AG04449 (cell line): ENCODE measurements around the gene ABHD11.
A peak's percentile ranks its signal among the peaks of the same experiment; 100 is the strongest.

Source experiments
- CTCF ChIA-PET: fragments of 350-600 bp; formaldehyde crosslinking; extraction: SDS; loops from one replicate; lab custom pipeline; 2021; ENCODE audit warnings: antibody characterized with exemption; lab: Yijun Ruan, JAX
- POLR2A ChIA-PET: fragments of 400-600, 350-600 bp; formaldehyde crosslinking; extraction: SDS; loops from one replicate; lab custom pipeline; 2020; ENCODE audit warnings: antibody characterized with exemption, inconsistent platforms; lab: Yijun Ruan, JAX
- DNase-seq: peaks from one replicate; pipeline ENCODE4 v3.0.0-alpha.2; 2010; ENCODE audit warnings: low read depth, low spot score
- H3K4me3 ChIP-seq: 2 replicates; pipeline ENCODE4 v1.5.1; 2011; ENCODE audit warnings: low read depth, mild to moderate bottlenecking, control low read depth, low read length
- TF ChIP-seq, protein P1 (sequence below): IDR thresholded peaks from one replicate; pipeline ENCODE4 v1.5.1; 2011; ENCODE audit warnings: mild to moderate bottlenecking, moderate library complexity, low read length, control low read depth, inconsistent platforms; ENCODE audit not compliant: insufficient read depth; ENCODE audit errors: missing control alignments

Gene ABHD11

DNA sequence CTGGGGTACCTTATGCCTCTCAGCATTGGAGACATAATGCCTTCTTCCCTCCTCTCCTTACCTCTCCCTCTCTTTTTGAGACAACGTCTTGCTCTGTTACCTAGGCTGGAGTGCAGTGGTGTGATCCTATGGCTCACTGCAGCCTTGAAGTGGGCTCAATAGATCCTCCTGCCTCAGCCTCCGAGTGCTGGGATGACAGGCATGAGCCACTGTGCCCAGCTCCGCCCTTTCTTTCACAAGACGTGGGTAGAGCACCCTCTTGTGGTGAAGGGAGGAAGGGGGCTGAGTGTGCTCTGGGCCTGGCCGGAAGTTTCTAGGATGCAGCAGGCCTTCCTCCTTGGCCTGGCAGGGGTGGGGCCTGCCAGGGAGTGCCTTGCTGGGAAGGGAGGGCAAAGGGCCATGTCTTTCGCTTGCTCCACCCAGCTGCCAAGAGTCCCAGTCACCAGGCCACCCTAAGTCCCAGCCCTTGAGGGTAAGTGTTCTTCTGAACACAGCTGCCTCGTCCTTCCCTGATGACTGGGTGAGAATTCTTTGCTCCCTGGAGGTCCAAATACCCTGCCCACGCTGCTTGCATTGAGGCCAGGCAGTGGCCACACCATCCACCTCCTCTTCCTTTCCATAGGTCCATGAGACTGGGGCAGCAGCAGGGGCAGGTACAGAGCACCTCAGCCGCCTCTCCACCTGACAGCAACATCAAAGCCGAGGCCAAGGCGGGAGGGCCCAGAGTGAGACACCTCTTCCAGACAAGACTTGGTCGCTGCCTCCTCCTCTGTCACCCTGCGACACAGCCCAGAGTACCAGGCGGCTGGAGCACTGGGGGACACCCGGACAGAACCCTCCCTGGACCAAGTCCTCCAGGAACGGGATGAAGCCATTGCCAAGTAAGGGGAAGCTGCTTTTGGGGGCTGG is 3.7 kb downstream of the ABHD11 start:
- no peak for DNase-seq
- H3K4me3 ChIP-seq: no peak overlapping the region
- POLR2A ChIA-PET: no interaction called here
- CTCF ChIA-PET: interaction anchor here (0.5 to 16.0 kb wide), 21 partner anchors 9 to 405 kb away, joined by 3 to 231 read pairs (median 4); no protein-coding TSS in a partner anchor
- TF ChIP-seq, protein P1, sequence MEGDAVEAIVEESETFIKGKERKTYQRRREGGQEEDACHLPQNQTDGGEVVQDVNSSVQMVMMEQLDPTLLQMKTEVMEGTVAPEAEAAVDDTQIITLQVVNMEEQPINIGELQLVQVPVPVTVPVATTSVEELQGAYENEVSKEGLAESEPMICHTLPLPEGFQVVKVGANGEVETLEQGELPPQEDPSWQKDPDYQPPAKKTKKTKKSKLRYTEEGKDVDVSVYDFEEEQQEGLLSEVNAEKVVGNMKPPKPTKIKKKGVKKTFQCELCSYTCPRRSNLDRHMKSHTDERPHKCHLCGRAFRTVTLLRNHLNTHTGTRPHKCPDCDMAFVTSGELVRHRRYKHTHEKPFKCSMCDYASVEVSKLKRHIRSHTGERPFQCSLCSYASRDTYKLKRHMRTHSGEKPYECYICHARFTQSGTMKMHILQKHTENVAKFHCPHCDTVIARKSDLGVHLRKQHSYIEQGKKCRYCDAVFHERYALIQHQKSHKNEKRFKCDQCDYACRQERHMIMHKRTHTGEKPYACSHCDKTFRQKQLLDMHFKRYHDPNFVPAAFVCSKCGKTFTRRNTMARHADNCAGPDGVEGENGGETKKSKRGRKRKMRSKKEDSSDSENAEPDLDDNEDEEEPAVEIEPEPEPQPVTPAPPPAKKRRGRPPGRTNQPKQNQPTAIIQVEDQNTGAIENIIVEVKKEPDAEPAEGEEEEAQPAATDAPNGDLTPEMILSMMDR: peak; percentile 80

- TF ChIP-seq, protein P1: no peak
- POLR2A ChIA-PET: no interaction called here
- no peak overlapping the region for H3K4me3 ChIP-seq
- DNase-seq: no peak
- CTCF ChIA-PET: interaction anchor here (1.1 to 16.0 kb wide), 3 partner anchors 27 to 127 kb away, joined by 4 to 231 read pairs (median 4); no protein-coding TSS in a partner anchor
These were observed 6.2 kb downstream of the ABHD11 start for GRCh38 chr7:73732397-73732796.

DNA sequence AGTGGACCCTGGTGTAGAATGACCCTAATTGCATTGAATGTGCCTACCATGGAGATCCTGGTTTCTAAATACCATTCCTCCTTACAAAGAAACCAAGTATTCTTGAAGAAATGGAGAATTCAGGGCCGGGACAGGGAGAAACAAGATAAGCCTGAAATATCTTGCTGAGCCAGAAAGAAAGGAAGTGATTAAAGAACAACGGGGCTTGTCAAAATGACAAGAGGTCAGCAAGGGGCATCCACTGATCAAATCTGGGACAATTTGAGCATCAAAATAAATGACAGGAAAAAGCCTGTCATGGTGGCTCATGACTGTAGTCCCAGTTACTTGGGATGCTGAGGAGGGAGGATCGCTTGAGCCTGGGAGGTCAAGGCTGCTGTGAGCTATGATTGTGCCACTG is 8.1 kb downstream of the ABHD11 start:
- CTCF ChIA-PET: interaction anchor here (16.0 kb wide), 1 partner anchor 125 kb away, joined by 231 read pairs; no protein-coding TSS in a partner anchor
- TF ChIP-seq, protein P1: no peak
- DNase-seq: no peak
- H3K4me3 ChIP-seq: no peak overlapping the region
- POLR2A ChIA-PET: interaction anchor here (0.6 kb wide), 1 partner anchor 245 kb away, joined by 4 read pairs; no protein-coding TSS in a partner anchor

DNA sequence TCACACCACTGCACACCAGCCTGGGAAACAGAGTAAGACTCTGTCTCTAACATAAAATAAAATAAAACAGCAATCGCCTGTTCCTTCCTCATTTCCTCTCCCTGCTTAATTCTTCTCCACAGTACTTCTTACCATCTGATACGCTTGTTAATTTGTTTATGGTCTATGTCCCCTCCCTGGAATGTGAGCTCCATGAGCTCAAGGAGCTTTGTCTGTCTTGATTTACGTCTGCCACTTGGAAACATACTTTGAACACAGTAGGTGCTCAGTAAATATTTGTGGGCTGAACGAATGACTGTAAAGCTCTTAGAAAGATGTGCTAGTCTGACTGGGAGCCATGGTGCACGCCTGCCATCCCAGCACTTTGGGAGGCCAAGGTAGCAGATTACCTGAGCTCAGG is 10.1 kb downstream of the ABHD11 start:
- TF ChIP-seq, protein P1: no peak
- ChIA-PET POLR2A (interaction anchor here (0.7 kb wide), 1 partner anchor 22 kb away, joined by 3 read pairs; no protein-coding TSS in a partner anchor), CTCF (interaction anchor here (0.6 to 16.0 kb wide), 15 partner anchors 8 to 210 kb away, joined by 3 to 231 read pairs (median 4); partner anchors contain the start of gene ABHD11)
- H3K4me3 ChIP-seq: no peak overlapping the region
- no peak for DNase-seq

DNA sequence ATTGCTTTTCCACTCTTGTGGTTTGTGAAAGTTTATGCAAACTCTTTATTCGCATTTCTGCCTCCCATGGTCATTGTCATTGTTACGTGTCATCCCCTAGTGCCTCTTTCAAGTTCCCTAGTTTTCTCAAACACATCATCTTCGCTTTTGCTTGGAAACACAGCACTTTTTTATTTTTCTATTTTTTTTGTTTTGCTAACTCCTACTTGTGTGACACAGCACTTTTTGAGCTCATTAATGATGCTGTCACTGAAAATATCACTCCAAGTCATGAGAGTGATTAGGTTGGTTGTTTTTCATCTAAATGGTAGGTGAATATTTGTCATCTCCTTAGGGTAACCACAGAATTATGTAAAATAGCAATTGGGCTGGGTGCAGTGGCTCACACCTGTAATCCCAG is 10.7 kb downstream of the ABHD11 start:
- POLR2A ChIA-PET: no interaction called here
- DNase-seq: no peak
- CTCF ChIA-PET: interaction anchor here (0.6 to 16.0 kb wide), 12 partner anchors 8 to 209 kb away, joined by 3 to 231 read pairs (median 4); partner anchors contain the start of gene ABHD11
- TF ChIP-seq, protein P1: no peak
- H3K4me3 ChIP-seq: no peak overlapping the region

GRCh38 chr7:73726083-73726466 is 12.5 kb downstream of the ABHD11 start:
- CTCF ChIA-PET: interaction anchor here (0.8 to 8.6 kb wide), 31 partner anchors 10 to 273 kb away, joined by 3 to 219 read pairs (median 5); partner anchors contain the start of genes ABHD11 and VPS37D
- POLR2A ChIA-PET: no interaction called here
- H3K4me3 ChIP-seq: no peak overlapping the region
- no peak for DNase-seq
- TF ChIP-seq, protein P1: no peak
